HG02623 (cell line): ENCODE measurements around the gene CDHR3.

Source experiments
- ATAC-seq: cut with Tn5 transposase; IDR thresholded peaks from one replicate; pipeline ENCODE4 v1.9.1; 2021; ENCODE audit warnings: moderate library complexity; ENCODE audit not compliant: unreplicated experiment

The CDHR3 gene

GRCh38 chr7:106061301-106061979 lies 98.4 kb downstream of the CDHR3 start:
- ATAC-seq = peak; percentile 37

GRCh38 chr7:106062006-106062405 lies 98.9 kb downstream of the CDHR3 start:
- no peak for ATAC-seq

- ATAC-seq = no peak
Measured at GRCh38 chr7:106062521-106062931, 99.5 kb downstream of the CDHR3 start.

- ATAC-seq = no peak
Measured at GRCh38 chr7:106063024-106063423, 100.0 kb downstream of the CDHR3 start.

- ATAC-seq = no peak
Measured at GRCh38 chr7:106063692-106064091, 100.6 kb downstream of the CDHR3 start.

- ATAC-seq = no peak
Measured at GRCh38 chr7:106064316-106064715, 101.3 kb downstream of the CDHR3 start.

GRCh38 chr7:106064771-106065574 lies 101.9 kb downstream of the CDHR3 start:
- no peak for ATAC-seq

- no peak for ATAC-seq
Measured at GRCh38 chr7:106065575-106066500, 102.8 kb downstream of the CDHR3 start.

GRCh38 chr7:106067678-106068077 lies 104.6 kb downstream of the CDHR3 start:
- ATAC-seq = no peak

GRCh38 chr7:106068538-106068961 lies 105.5 kb downstream of the CDHR3 start:
- ATAC-seq = no peak

- ATAC-seq = no peak
Measured at GRCh38 chr7:106068986-106069385, 105.9 kb downstream of the CDHR3 start.

GRCh38 chr7:106069471-106070200 lies 106.6 kb downstream of the CDHR3 start:
- ATAC-seq = no peak

GRCh38 chr7:106070201-106070551 lies 107.1 kb downstream of the CDHR3 start:
- ATAC-seq = no peak

- no peak for ATAC-seq
Measured at GRCh38 chr7:106070567-106071254, 107.6 kb downstream of the CDHR3 start.

GRCh38 chr7:106071356-106071998 lies 108.4 kb downstream of the CDHR3 start:
- peak; percentile 98 for ATAC-seq

- ATAC-seq = no peak
Measured at GRCh38 chr7:106071999-106072714, 109.1 kb downstream of the CDHR3 start.

GRCh38 chr7:106072715-106073091 lies 109.6 kb downstream of the CDHR3 start:
- ATAC-seq = no peak

- ATAC-seq = no peak
Measured at GRCh38 chr7:106073701-106074100, 110.6 kb downstream of the CDHR3 start.

GRCh38 chr7:106074257-106074656 lies 111.2 kb downstream of the CDHR3 start:
- no peak for ATAC-seq
